Activated naive CD4-positive, alpha-beta T cell treated with anti-CD3 and anti-CD28 coated beads, Interleukin-2, amount 50 U/mL, for 72 hours (primary cell): ENCODE results near the gene SUMO3. TPM values are rescaled to one million over a fixed set of nuclear protein-coding genes. Genes with fewer than 3 reads are reported as not detected.

Source experiments
- ATAC-seq, 2 donors: fragments of 150-1000 bp; cut with Tn5 transposase; 2 replicates each; pipeline ENCODE4 v1.10.0; 2021; ENCODE audit warnings: mild to moderate bottlenecking in 2 of 2, moderate library complexity in 2 of 2
- DNase-seq, 2 donors: peaks; one replicate each; pipeline ENCODE4 v3.0.0; 2021 to 2022; ENCODE audit warnings: low spot score in 2 of 2
- H3K27ac Mint-ChIP-seq, 2 donors: one replicate each; pipeline ENCODE4 v1.8.0; 2022; ENCODE audit warnings: mild to moderate bottlenecking in 2 of 2, mixed read lengths in 2 of 2
- H3K36me3 Mint-ChIP-seq, 2 donors: one replicate each; pipeline ENCODE4 v1.8.0; 2022; ENCODE audit warnings: mixed read lengths in 2 of 2
- H3K9me3 Mint-ChIP-seq, 2 donors: one replicate each; pipeline ENCODE4 v1.8.0; 2022; ENCODE audit warnings: mixed read lengths in 2 of 2
- total RNA-seq, 2 donors: library from RNA; stranded (reverse); gene quantifications; one replicate each; pipeline ENCODE4 v1.2.3, GENCODE V29; 2022

The SUMO3 gene
- total RNA-seq, result 10 to 100 TPM; 72.8 to 81.2 TPM

GRCh38 chr21:44817914-44818639, at the start of gene SUMO3:
TSS of gene SUMO3 (minus strand) at chr21:44818062. CDS start at chr21:44817968, 94 bp downstream.
- DNase-seq, result peak; percentile 92 to 95
- Mint-ChIP-seq H3K36me3 (peaks cover 0 to 25% of the 10 kb centered on the region in 2 donors), H3K9me3 (peaks cover 5 to 25% of the 10 kb centered on the region in 2 donors), H3K27ac (peak within 1 kb of the TSS in 1 of 2 donors; percentile 83)
- ATAC-seq, result peak; percentile 81 to 82

DNA sequence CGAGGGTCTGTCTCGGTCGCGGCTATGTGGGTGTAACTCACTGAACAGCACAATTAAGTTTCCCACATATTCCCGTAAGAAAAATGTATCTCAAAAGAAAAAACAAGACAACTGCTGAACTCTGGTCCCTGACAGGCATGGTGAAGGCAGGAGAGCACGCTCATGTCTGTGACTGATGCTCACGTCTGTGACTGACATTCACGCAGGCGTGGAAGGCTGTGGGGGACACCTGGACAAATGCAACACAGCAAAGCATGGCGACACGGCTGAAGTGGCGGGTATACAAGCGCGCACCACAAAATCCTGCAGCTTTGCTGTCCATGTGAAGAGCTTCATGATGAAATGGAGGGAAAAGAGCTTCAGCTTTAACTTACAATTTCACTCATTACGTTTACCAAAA, 49.6 kb upstream of the SUMO3 start:
- peak overlapping the region in 1 of 2 donors; percentile 76 for H3K27ac Mint-ChIP-seq
- DNase-seq (no peak), ATAC-seq (no peak)
- H3K9me3 Mint-ChIP-seq, result no peaks in the 10 kb centered on the region
- peaks cover 0 to 27% of the 10 kb centered on the region in 2 donors for H3K36me3 Mint-ChIP-seq

GRCh38 chr21:44866780-44867179, 48.9 kb upstream of the SUMO3 start:
- DNase-seq, result no peak
- H3K27ac Mint-ChIP-seq, result peak overlapping the region in 1 of 2 donors; percentile 69
- H3K36me3 Mint-ChIP-seq, result peaks cover 0 to 30% of the 10 kb centered on the region in 2 donors
- no peak for ATAC-seq
- no peaks in the 10 kb centered on the region for H3K9me3 Mint-ChIP-seq

- H3K36me3 Mint-ChIP-seq, result peaks cover 0 to 34% of the 10 kb centered on the region in 2 donors
- peak overlapping the region; percentile 65 to 69 for H3K27ac Mint-ChIP-seq
- no peaks in the 10 kb centered on the region for H3K9me3 Mint-ChIP-seq
- no peak for DNase-seq
- peak in 1 of 2 donors; percentile 68 for ATAC-seq
Observed at GRCh38 chr21:44865561-44866280, 47.9 kb upstream of the SUMO3 start.

DNA sequence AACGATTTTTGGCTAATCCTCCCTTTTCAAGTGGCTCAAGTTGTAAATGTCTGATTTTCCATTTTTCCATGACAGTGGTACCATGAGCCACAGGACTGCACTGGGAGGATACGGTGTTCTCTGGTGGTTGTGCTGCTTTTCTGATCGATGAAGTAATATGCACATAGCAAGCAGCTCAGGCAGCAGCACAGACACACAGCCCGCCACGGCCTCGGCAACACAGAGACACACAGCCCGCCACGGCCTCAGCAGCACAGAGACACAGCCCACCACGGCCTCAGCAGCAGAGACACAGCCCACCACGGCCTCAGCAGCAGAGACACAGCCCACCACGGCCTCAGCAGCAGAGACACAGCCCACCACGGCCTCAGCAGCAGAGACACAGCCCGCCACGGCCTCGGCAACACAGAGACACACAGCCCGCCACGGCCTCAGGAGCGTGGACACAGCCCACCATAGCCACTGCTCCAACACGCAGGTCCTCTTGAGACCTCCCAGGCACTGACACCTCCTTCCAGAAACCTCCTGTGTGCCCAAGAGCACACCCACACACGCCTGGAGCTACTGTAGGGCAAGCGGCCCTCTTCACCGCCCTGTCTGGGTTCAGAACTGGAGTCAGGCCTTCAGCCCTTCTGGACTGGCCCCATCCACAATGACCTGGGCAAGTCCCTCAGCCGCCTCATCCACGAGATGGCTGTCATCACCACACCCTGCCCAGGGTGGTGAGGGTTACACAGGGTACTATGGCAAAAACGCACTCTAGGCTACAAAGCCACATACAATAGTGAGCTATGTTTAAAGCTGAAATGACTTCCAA, 45.2 kb upstream of the SUMO3 start:
- DNase-seq (no peak), ATAC-seq (no peak)
- H3K27ac Mint-ChIP-seq, result peak overlapping the region; percentile 72 to 76
- H3K36me3 Mint-ChIP-seq, result peaks cover 0 to 24% of the 10 kb centered on the region in 2 donors
- H3K9me3 Mint-ChIP-seq, result no peaks in the 10 kb centered on the region

DNA sequence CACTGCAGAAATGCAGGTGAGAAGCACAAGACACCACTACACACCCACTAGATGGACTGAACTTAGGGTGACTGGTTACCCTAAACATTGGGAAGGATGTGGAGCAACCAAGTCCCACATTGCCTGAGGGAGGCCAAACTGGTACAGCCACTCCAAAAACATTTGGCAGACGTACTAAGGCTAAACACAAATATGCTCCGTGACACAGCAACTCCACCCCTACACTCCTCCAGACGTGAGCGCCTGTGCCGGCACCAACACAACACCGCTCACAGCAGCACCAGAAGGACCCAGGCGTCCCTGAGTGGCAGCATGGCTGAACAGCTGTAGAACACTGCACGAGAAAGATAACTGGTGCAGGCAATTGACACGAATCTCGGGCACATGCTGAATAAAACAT, 40.9 kb upstream of the SUMO3 start:
- Mint-ChIP-seq H3K9me3 (no peaks in the 10 kb centered on the region), H3K36me3 (peaks cover 5 to 32% of the 10 kb centered on the region in 2 donors), H3K27ac (peak overlapping the region in 1 of 2 donors; percentile 56)

DNA sequence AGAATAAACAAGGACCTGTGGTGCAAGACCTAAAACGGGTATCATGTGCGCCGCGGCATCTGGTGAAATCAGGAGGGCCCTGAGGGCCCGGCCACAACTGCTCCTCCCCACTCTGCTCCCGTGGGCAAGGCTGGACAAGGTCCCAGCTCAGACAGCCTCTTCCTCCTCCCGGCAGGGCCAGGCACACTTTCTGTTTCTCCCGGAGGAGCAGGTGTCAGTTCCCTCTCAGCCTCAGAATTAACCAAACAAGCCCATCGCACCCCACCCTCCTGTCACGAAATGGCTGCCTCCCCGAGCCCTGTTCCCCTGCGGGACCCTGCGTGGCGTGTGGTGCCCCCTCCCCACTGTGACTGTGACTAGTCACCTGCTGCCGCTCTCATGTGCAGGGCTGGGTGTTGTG, 40.4 kb upstream of the SUMO3 start:
- H3K36me3 Mint-ChIP-seq, result peaks cover 6 to 32% of the 10 kb centered on the region in 2 donors
- peak overlapping the region in 1 of 2 donors; percentile 56 for H3K27ac Mint-ChIP-seq
- no peak for ATAC-seq
- no peaks in the 10 kb centered on the region for H3K9me3 Mint-ChIP-seq
- no peak for DNase-seq

More for the DNA sequence above, 40.9 kb upstream of the SUMO3 start:
- ATAC-seq (no peak), DNase-seq (no peak)

- H3K27ac Mint-ChIP-seq, result peak overlapping the region in 1 of 2 donors; percentile 56
- ATAC-seq (no peak), DNase-seq (no peak)
- no peaks in the 10 kb centered on the region for H3K9me3 Mint-ChIP-seq
- peaks cover 6 to 36% of the 10 kb centered on the region in 2 donors for H3K36me3 Mint-ChIP-seq
Observed at GRCh38 chr21:44857127-44857892, 39.4 kb upstream of the SUMO3 start.

- peaks cover 8 to 41% of the 10 kb centered on the region in 2 donors for H3K36me3 Mint-ChIP-seq
- ATAC-seq (no peak), DNase-seq (no peak)
- no peaks in the 10 kb centered on the region for H3K9me3 Mint-ChIP-seq
- peak overlapping the region; percentile 53 to 69 for H3K27ac Mint-ChIP-seq
Observed at GRCh38 chr21:44856131-44856530, 38.3 kb upstream of the SUMO3 start.

DNA sequence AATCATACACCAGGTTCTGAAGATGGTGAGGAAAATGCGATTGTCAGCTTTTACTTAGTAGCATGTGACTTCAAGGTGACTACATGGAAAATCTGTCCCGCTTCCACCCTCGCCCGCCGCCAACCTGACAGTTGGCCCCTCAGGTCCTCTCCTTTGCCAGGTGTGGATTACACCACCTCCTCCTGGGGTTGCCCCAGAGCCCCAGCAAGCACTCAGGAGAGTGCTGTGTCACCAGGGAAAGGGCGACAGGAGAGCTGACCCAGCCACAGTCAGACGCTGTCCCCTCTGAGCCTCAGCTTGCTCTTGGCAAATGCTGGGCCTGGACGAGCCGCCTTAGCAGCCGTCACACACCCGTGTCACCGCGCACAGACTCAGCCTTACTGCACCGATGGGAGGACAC, 37.7 kb upstream of the SUMO3 start:
- Mint-ChIP-seq H3K36me3 (peaks cover 11 to 44% of the 10 kb centered on the region in 2 donors), H3K27ac (peak overlapping the region in 1 of 2 donors; percentile 69), H3K9me3 (no peaks in the 10 kb centered on the region)
- peak in 1 of 2 donors; percentile 11 for ATAC-seq
- DNase-seq, result no peak

GRCh38 chr21:44854664-44855446, 37.0 kb upstream of the SUMO3 start:
- peak overlapping the region in 1 of 2 donors; percentile 58 for H3K27ac Mint-ChIP-seq
- no peak for DNase-seq
- ATAC-seq, result peak; percentile 59 to 60
- peaks cover 11 to 44% of the 10 kb centered on the region in 2 donors for H3K36me3 Mint-ChIP-seq
- H3K9me3 Mint-ChIP-seq, result no peaks in the 10 kb centered on the region

GRCh38 chr21:44854391-44854663, 36.5 kb upstream of the SUMO3 start:
- no peak for DNase-seq
- ATAC-seq, result peak; percentile 13 to 16
- H3K9me3 Mint-ChIP-seq, result no peaks in the 10 kb centered on the region
- H3K27ac Mint-ChIP-seq, result peak overlapping the region; percentile 58 to 89
- H3K36me3 Mint-ChIP-seq, result peaks cover 11 to 44% of the 10 kb centered on the region in 2 donors

- DNase-seq (no peak), ATAC-seq (no peak)
- Mint-ChIP-seq H3K9me3 (no peaks in the 10 kb centered on the region), H3K36me3 (peaks cover 11 to 44% of the 10 kb centered on the region in 2 donors), H3K27ac (peak overlapping the region; percentile 58 to 89)
Observed at GRCh38 chr21:44853601-44854390, 35.9 kb upstream of the SUMO3 start.

DNA sequence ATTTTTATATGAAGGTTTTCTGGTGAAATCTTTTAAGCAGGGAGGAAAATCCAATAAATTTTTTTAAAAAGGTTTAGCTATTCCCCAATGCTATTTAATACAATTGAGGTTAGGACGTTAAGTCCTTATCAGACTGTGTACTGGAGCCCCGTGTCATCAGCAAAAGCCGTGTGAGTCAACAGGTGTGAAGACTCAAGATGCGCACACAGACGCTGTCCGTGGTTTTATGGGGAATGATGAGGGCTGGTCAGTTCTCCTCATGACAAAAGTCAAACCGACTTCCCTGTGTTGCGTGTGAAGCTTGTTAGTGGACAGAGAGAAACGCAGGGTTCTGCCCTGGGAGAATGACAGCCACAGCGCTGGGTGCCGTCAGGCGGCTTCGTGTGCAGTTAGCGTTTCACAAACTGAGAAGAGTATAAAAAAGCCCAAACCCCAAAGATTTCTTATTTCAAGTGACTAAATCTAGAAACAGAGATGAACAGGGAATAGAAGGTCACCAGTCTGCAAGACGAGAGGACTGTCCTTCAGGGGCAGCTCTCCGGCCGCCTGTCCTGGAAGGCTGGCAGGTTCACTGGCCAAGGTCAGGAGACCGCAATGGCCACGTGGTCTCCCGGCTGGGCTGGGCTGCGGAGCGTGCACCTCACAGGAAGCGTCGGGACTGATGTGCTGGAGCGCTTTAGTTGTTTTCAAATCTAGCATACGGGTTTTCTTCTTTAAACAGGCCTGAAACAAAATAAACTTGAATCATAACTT, 33.2 kb upstream of the SUMO3 start:
- ATAC-seq (peak in 1 of 2 donors; percentile 5), DNase-seq (no peak)
- Mint-ChIP-seq H3K9me3 (no peaks in the 10 kb centered on the region), H3K36me3 (peaks cover 11 to 42% of the 10 kb centered on the region in 2 donors), H3K27ac (no peak overlapping the region)
